GM10847 (cell line): Measurements from ENCODE around the gene M1AP.

Experiments
- POLR2A ChIP-seq: IDR thresholded peaks from 2 replicates; pipeline ENCODE4 v1.6.1; 2011; ENCODE audit not compliant: insufficient read length; ENCODE audit errors: extremely low read depth

The M1AP gene

GRCh38 chr2:74566076-74566753 is 81.9 kb downstream of the M1AP start:
- no peak for TF ChIP-seq POLR2A

DNA sequence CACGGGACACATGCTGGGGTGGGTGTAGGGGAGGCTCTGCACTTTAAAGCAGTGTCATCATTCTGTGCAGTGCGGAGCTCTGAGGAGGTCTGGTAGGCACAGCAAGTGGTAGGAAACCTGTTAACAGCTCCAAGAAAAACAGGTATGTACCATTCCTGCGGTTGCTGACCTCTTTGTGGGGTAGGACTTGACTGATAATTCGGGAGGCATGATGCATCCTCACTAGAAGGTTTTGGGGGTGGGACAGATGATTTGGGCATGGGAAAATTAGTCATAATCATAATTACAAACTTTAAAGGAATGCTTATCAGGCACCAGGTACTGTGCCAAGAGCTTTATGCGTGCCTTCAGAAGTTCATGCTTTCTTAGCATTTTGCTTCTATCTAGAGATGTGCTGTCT is 83.9 kb downstream of the M1AP start:
- TF ChIP-seq POLR2A: no peak

DNA sequence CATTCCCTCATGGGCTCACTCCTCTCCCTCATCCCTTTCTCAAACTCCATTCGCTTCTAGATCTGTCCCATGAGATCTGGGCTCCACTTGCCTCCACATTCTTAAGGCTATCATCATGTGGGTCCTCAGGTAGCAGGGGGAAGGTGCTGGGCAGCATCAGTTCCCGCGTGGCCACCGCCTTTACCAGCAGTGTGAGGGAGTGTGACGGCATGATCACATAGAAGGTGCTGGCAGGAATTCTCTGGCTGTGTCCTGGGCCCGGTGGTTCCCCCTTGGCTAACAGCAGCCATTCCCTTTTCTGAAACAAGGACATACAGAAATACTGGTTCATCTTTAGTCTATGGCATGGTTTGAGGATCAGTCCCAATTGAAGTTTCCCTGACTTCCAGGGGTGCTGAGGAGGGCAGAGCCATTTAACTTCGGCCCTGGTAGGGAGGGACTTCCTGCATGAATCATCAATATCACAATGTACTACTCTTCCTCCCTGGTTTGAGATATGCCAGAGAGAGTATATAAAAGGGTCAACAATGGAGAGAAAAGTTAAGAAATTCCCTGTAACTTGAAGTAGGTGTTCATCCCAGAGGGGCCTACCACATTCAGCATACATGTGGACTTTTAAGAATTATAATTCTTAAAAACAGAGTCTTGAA is 85.9 kb downstream of the M1AP start:
- TF ChIP-seq POLR2A: no peak

- no peak for TF ChIP-seq POLR2A
Observed at GRCh38 chr2:74560591-74560990, 87.5 kb downstream of the M1AP start.

GRCh38 chr2:74559912-74560311 is 88.2 kb downstream of the M1AP start:
- TF ChIP-seq POLR2A: no peak

- no peak for TF ChIP-seq POLR2A
Observed at GRCh38 chr2:74558284-74559230, 89.6 kb downstream of the M1AP start.

- TF ChIP-seq POLR2A: no peak
Observed at GRCh38 chr2:74556831-74557370, 91.2 kb downstream of the M1AP start.

DNA sequence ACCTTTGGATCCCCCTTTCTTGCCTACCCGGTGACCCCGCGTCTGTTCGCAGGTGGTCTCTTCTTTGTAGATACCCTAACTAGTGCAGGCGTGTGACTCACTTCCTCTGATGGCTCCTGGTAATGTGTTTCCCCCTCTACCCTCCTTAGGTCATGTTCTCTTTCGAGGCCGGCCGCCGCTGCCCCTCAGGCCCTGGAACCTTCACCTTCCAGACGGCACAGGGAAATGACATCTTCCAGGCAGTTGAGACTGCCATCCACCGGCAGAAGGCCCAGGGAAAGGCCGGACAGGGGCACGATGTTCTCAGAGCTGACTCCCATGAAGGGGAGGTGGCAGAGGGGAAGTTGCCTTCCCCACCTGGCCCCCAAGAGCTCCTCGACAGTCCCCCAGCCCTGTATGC is 92.0 kb downstream of the M1AP start:
- TF ChIP-seq POLR2A: no peak

GRCh38 chr2:74555610-74556103 is 92.5 kb downstream of the M1AP start:
- no peak for TF ChIP-seq POLR2A

GRCh38 chr2:74554820-74555531 is 93.2 kb downstream of the M1AP start:
- TF ChIP-seq POLR2A: peak; percentile 21

DNA sequence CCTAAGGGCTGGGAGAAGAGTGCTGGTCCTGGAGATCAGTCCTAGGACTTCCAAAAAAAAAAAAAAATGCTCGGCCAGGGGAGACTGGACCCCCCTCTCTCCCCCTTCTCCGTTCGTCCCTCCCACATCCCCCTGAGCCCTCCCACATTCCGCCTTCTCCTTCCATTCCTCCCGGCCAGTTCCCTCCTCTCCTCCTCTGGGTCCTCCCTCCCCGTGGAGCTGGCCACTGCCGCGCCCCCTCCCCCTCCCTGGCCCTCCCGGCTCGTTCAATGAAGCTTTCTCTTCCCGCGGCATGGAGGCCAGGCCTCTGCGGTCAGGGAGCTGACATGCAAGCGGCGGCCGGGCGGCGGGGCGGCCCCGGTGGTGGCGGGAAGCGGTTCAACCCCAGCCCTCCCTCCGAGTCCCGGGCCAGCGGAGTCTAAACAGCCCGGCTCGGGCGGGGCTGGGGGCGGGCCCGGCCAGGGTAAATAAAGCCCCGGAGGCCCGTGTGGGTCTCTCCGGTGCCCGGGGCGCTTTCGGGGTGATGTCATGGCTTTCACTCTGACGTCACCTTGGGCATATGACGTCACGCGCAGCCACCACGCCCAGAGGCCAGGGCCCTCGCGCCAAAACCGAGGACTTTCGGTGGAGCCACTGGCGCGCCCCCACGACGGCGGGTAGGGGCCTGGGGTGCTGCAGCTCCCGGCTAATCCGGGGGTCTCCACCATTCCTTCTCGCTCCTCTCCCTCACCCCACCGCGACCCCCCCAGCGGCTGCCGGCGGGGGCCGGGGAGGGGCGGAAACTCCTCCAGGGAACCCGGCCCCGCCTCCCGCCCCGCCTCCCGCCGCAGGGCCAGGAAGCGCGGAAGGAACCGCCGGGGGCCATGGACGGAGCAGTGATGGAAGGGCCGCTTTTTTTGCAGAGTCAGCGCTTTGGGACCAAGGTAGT is 94.0 kb downstream of the M1AP start, which contains the start of the genes DOK1 and LOXL3:
Gene DOK1 (plus strand): TSS at position 829 of the 928 bp plus-strand sequence. CDS start 35 bp downstream, at position 864.
Gene LOXL3 (minus strand): TSS at position 51 of the 928 bp plus-strand sequence. CDS start 1,308 bp downstream, outside the sequence.
- TF ChIP-seq POLR2A: no peak

GRCh38 chr2:74552914-74553811 is 95.0 kb downstream of the M1AP start:
- TF ChIP-seq POLR2A: peak; percentile 21
